GM10248 (cell line): ENCODE measurements around the gene LSM4.

ENCODE experiments used
- CTCF ChIA-PET: fragments of 300-600 bp; sonication (Branson Sonifier 250); formaldehyde crosslinking; extraction: SDS; loops from one replicate; lab custom pipeline; 2021; ENCODE audit warnings: antibody characterized with exemption; lab: Yijun Ruan, JAX
- POLR2A ChIA-PET: fragments of 350-650 bp; sonication (Branson Sonifier 250); formaldehyde crosslinking; extraction: SDS; loops from one replicate; lab custom pipeline; 2020; ENCODE audit warnings: antibody characterized with exemption; lab: Yijun Ruan, JAX
- DNase-seq: peaks from one replicate; pipeline ENCODE4 v3.0.0; 2012; ENCODE audit errors: extremely low spot score
- CTCF ChIP-seq: IDR thresholded peaks from 2 replicates; pipeline ENCODE4 v1.5.1; 2012; ENCODE audit warnings: mild to moderate bottlenecking, low read depth; ENCODE audit errors: extremely low read depth, missing control alignments, control extremely low read depth

The LSM4 gene

GRCh38 chr19:18292810-18293641 is 29.9 kb downstream of the LSM4 start:
- CTCF ChIA-PET: interaction anchor here (1.0 to 6.3 kb wide), 7 partner anchors 10 to 34 kb away, joined by 3 to 43 read pairs (median 3); partner anchors contain the start of gene JUND
- POLR2A ChIA-PET: interaction anchor here (0.5 to 3.1 kb wide), 6 partner anchors 12 to 105 kb away, joined by 3 to 110 read pairs (median 6); partner anchors contain the start of gene JUND
- TF ChIP-seq CTCF: no peak
- DNase-seq: peak; percentile 53

- no peak for TF ChIP-seq CTCF
- ChIA-PET CTCF (interaction anchor here (1.0 to 6.3 kb wide), 10 partner anchors 10 to 119 kb away, joined by 3 to 43 read pairs (median 3); partner anchors contain the start of genes JUND and LSM4), POLR2A (interaction anchor here (0.6 to 3.1 kb wide), 3 partner anchors 12 to 15 kb away, joined by 3 to 110 read pairs (median 11); partner anchors contain the start of gene JUND)
- no peak for DNase-seq
These were observed 30.4 kb downstream of the LSM4 start for GRCh38 chr19:18292462-18292809.

- POLR2A ChIA-PET: interaction anchor here (0.5 to 3.1 kb wide), 4 partner anchors 12 to 79 kb away, joined by 3 to 110 read pairs (median 7); partner anchors contain the start of gene JUND
- TF ChIP-seq CTCF: no peak
- CTCF ChIA-PET: interaction anchor here (1.0 to 6.3 kb wide), 8 partner anchors 11 to 119 kb away, joined by 3 to 43 read pairs (median 3); partner anchors contain the start of genes JUND and LSM4
- DNase-seq: peak; percentile 91
These were observed 31.1 kb downstream of the LSM4 start for GRCh38 chr19:18291590-18292461.

- no peak for DNase-seq
- ChIA-PET CTCF (interaction anchor here (1.3 to 6.3 kb wide), 3 partner anchors 11 to 31 kb away, joined by 5 to 43 read pairs (median 20); partner anchors contain the start of genes JUND and LSM4), POLR2A (interaction anchor here (1.0 to 3.1 kb wide), 4 partner anchors 10 to 14 kb away, joined by 5 to 110 read pairs (median 13); partner anchors contain the start of gene JUND)
- no peak for TF ChIP-seq CTCF
These were observed 31.8 kb downstream of the LSM4 start for GRCh38 chr19:18291019-18291524.

- ChIA-PET CTCF (interaction anchor here (6.3 kb wide), 1 partner anchor 10 kb away, joined by 43 read pairs; the partner anchor contains the start of gene JUND), POLR2A (interaction anchor here (1.0 to 1.1 kb wide), 2 partner anchors 9 to 11 kb away, joined by 5 to 15 read pairs; partner anchors contain the start of gene JUND)
- TF ChIP-seq CTCF: no peak
- DNase-seq: peak; percentile 79
These were observed 32.4 kb downstream of the LSM4 start for GRCh38 chr19:18290302-18291018.
